DOHH2 (cell line): ENCODE measurements around the gene MSL3B.

ENCODE experiments used
- H3F3A ChIP-seq: fragments of 200-600 bp; sonication (generic), shearing (Covaris generic); 2 replicates; pipeline ENCODE4 v1.6.0; 2016; ENCODE audit warnings: antibody characterized with exemption, mild to moderate bottlenecking; ENCODE audit not compliant: control insufficient read depth, insufficient read depth
- H3K27ac ChIP-seq: fragments of 200-600 bp; sonication (generic); 2 replicates; pipeline ENCODE4 v1.5.1; 2014; ENCODE audit warnings: low read depth, mild to moderate bottlenecking, low read length, moderate library complexity
- H3K27me3 ChIP-seq: fragments of 200-600 bp; sonication (generic); 2 replicates; pipeline ENCODE4 v1.6.1; 2014; ENCODE audit warnings: mild to moderate bottlenecking, low read length, mixed read lengths; ENCODE audit not compliant: control insufficient read depth
- H3K36me3 ChIP-seq: fragments of 200-600 bp; sonication (generic); 2 replicates; pipeline ENCODE4 v1.6.1; 2014; ENCODE audit warnings: mild to moderate bottlenecking, low read length, moderate library complexity, mixed read lengths; ENCODE audit not compliant: control insufficient read depth
- H3K4me1 ChIP-seq: fragments of 200-600 bp; sonication (generic); 2 replicates; pipeline ENCODE4 v1.6.1; 2014; ENCODE audit warnings: mild to moderate bottlenecking, low read length, mixed read lengths; ENCODE audit not compliant: control insufficient read depth
- H3K4me2 ChIP-seq: fragments of 200-600 bp; sonication (generic); 2 replicates; pipeline ENCODE4 v1.6.0; 2014; ENCODE audit warnings: mild to moderate bottlenecking, low read length, moderate library complexity
- H3K4me3 ChIP-seq: fragments of 200-600 bp; sonication (generic); 2 replicates; pipeline ENCODE4 v1.5.1; 2014; ENCODE audit warnings: mild to moderate bottlenecking, low read length, mixed read lengths
- H3K79me2 ChIP-seq: fragments of 200-600 bp; sonication (generic); 2 replicates; pipeline ENCODE4 v1.6.1; 2014; ENCODE audit warnings: mild to moderate bottlenecking, low read length, mixed read lengths; ENCODE audit not compliant: control insufficient read depth
- H3K9me2 ChIP-seq: fragments of 200-600 bp; sonication (generic); replicated peaks from 2 replicates; pipeline ENCODE4 v1.6.1; 2014; ENCODE audit warnings: mild to moderate bottlenecking, low read length, mixed read lengths; ENCODE audit not compliant: control insufficient read depth
- H3K9me3 ChIP-seq: fragments of 200-600 bp; sonication (generic); 2 replicates; pipeline ENCODE4 v1.6.1; 2014; ENCODE audit warnings: antibody characterized with exemption, low read length, mixed read lengths; ENCODE audit not compliant: control insufficient read depth, insufficient read depth
- H4K20me1 ChIP-seq: fragments of 200-600 bp; sonication (generic); 2 replicates; pipeline ENCODE4 v1.6.0; 2014; ENCODE audit warnings: low read depth, mild to moderate bottlenecking, antibody characterized with exemption, low read length, moderate library complexity; ENCODE audit not compliant: control insufficient read depth, insufficient read depth
- EZH2phosphoT487 ChIP-seq: fragments of 200-600 bp; sonication (generic); IDR thresholded peaks from 2 replicates; pipeline ENCODE4 v1.6.1; 2017; ENCODE audit warnings: borderline replicate concordance, mild to moderate bottlenecking, antibody characterized with exemption, low read length, moderate library complexity, mixed read lengths
- TF ChIP-seq, protein P1 (sequence below): fragments of 200-600 bp; sonication (generic); IDR thresholded peaks from one replicate; pipeline ENCODE4 v1.5.1; 2014; ENCODE audit warnings: antibody characterized with exemption, mild to moderate bottlenecking, low read depth, low read length; ENCODE audit not compliant: poor library complexity, severe bottlenecking

Gene MSL3B

DNA sequence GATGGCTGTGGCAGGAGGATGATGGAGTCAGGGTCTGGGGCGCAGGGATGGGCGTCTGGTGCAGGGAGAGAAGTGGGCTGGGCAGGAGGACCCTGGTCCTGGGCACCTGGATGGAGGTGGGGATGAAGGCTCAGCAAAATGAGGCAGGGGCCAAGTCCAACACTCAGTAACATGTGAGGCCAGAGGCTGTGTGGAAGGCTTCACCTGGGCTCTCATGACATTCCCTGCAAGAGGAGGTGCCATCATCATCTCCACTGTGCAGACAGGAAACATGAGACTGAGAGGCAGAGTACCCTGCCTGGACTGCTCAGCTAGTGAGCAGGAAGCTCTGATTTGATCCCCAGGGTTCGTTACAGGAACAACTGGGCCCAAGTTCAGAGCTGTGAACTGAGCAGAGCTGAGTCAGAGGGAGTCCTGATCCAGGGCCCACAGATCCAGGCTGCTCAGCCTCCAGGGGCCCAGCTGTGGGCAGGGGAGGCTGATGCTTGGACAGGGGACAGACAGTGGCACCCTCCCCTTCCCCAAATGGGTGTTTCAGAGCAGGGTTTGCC lies 50.8 kb downstream of the MSL3B start:
- Histone ChIP-seq H3K79me2 (no peaks in the 10 kb centered on the region), H3K27ac (no peak overlapping the region), H4K20me1 (no peaks in the 10 kb centered on the region), H3K9me3 (peaks cover 5% of the 10 kb centered on the region; the same call in 1 of the 2 replicates), H3F3A (no peaks in the 10 kb centered on the region), H3K9me2 (no peaks in the 10 kb centered on the region), H3K4me1 (no peaks in the 10 kb centered on the region), H3K4me2 (no peak overlapping the region), H3K4me3 (no peak overlapping the region), H3K27me3 (no peaks in the 10 kb centered on the region), H3K36me3 (no peaks in the 10 kb centered on the region)
- no peak for TF ChIP-seq EZH2phosphoT487
- TF ChIP-seq, protein P1, sequence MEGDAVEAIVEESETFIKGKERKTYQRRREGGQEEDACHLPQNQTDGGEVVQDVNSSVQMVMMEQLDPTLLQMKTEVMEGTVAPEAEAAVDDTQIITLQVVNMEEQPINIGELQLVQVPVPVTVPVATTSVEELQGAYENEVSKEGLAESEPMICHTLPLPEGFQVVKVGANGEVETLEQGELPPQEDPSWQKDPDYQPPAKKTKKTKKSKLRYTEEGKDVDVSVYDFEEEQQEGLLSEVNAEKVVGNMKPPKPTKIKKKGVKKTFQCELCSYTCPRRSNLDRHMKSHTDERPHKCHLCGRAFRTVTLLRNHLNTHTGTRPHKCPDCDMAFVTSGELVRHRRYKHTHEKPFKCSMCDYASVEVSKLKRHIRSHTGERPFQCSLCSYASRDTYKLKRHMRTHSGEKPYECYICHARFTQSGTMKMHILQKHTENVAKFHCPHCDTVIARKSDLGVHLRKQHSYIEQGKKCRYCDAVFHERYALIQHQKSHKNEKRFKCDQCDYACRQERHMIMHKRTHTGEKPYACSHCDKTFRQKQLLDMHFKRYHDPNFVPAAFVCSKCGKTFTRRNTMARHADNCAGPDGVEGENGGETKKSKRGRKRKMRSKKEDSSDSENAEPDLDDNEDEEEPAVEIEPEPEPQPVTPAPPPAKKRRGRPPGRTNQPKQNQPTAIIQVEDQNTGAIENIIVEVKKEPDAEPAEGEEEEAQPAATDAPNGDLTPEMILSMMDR = no peak

- Histone ChIP-seq H3K36me3 (no peaks in the 10 kb centered on the region), H3K9me3 (peaks cover 5% of the 10 kb centered on the region; the same call in 1 of the 2 replicates), H3K27ac (no peak overlapping the region), H3K4me3 (no peak overlapping the region), H3K79me2 (no peaks in the 10 kb centered on the region), H3K27me3 (no peaks in the 10 kb centered on the region), H3K4me2 (no peak overlapping the region), H3K9me2 (no peaks in the 10 kb centered on the region), H4K20me1 (no peaks in the 10 kb centered on the region), H3K4me1 (no peaks in the 10 kb centered on the region), H3F3A (no peaks in the 10 kb centered on the region)
- no peak for TF ChIP-seq EZH2phosphoT487
- TF ChIP-seq, protein P1 = no peak
Measured at GRCh38 chr2:233816771-233817170, 51.4 kb downstream of the MSL3B start.

DNA sequence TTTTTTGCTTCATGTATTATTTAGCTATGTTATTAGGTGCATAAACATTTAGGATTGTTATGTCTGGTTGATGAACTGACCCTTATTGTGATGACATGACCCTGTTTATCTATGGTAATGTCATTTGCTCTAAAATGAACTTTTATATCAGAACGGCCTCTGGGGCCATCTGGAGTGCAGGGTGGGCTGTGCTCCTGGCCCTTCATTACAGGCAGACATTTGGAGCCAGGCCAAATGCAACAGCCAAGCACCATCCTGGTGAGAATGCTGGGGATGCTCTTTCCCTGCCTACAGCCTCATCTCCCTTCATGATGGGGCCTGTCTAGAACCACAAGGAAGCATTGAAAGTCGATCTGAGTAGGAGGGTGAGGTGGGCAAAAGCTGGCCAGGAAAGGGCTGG lies 51.9 kb downstream of the MSL3B start:
- Histone ChIP-seq H3K4me1 (no peaks in the 10 kb centered on the region), H3K27ac (no peak overlapping the region), H3K4me2 (no peak overlapping the region), H3K79me2 (no peaks in the 10 kb centered on the region), H3K27me3 (no peaks in the 10 kb centered on the region), H3K9me2 (no peaks in the 10 kb centered on the region), H3K9me3 (peaks cover 5% of the 10 kb centered on the region; the same call in 1 of the 2 replicates), H3F3A (no peaks in the 10 kb centered on the region), H3K4me3 (no peak overlapping the region), H4K20me1 (no peaks in the 10 kb centered on the region), H3K36me3 (no peaks in the 10 kb centered on the region)
- TF ChIP-seq, protein P1 = no peak
- no peak for TF ChIP-seq EZH2phosphoT487
